ENCODE data around the gene GPI. TPM values are rescaled to one million over a fixed set of nuclear protein-coding genes. Genes with fewer than 3 reads are reported as not detected.

Gene GPI
- total and polyA plus RNA-seq, 2 donors (not counting 3 experiments of a cell fraction or from before 2014, with no cell fraction given): 131 to 273 TPM

DNA sequence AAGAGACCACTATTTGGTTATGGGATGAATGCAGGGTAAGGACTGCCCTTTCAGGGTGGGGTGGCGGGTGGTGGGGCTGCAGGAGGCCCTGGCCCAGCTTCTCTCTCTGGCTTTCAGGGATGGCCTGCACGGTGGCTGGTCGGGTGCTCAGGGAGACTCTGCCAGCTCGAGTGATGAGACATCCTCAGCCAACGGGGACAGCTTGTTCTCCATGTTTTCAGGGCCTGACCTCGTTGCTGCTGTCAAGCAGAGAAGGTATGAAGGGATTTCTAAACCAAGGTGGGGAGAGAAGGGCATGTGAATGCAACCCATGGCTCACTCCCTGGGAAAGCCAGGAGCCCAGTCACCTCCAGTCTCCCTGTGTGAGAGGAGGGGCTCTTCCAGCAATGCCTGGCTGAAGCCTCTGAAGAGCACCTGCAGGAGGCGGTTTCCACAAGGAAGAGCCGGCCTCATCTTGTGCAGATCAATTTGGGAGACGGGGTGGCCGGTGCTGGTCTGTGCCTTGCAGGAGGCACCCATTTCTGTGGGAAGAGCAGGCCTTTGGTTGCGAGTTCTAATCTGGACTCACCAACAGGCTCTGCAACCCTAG lies 16.0 kb upstream of the GPI start:
- Histone ChIP-seq H3K27ac (ENCODE audit: insufficient read depth, low read depth, low read length) (no peak overlapping the region), H2AFZ (ENCODE audit: low read depth, low read length) (no peak overlapping the region), H3K9ac (replicated peaks; ENCODE audit: extremely low read depth, insufficient read depth, low read length) (no peak overlapping the region), H3K4me1 (ENCODE audit: control insufficient read depth, extremely low read depth, insufficient read depth, low read length) (peaks cover 2% of the 10 kb centered on the region), H3K27me3 (ENCODE audit: control insufficient read depth in 2 of 2, insufficient read depth in 2 of 2, low read length in 2 of 2) (no peaks in the 10 kb centered on the region), H3K79me2 (ENCODE audit: control insufficient read depth, insufficient read depth, low read length) (no peaks in the 10 kb centered on the region), H3K36me3 (ENCODE audit: control insufficient read depth in 2 of 2, extremely low read depth in 1 of 2, insufficient read depth in 2 of 2, low read length in 2 of 2) (peaks cover 13 to 35% of the 10 kb centered on the region in 2 experiments), H3K4me2 (ENCODE audit: insufficient read depth, low read length) (no peak overlapping the region), H3K4me3 (replicated peaks in 1 of 3; ENCODE audit: insufficient read depth in 1 of 3, low read depth in 1 of 3, low read length in 3 of 3) (no peak overlapping the region), H3K9me1 (replicated peaks; ENCODE audit: control insufficient read depth, extremely low read depth, insufficient read depth, low read length) (no peaks in the 10 kb centered on the region), H3K9me3 (replicated peaks; ENCODE audit: control insufficient read depth, insufficient read depth, low read length) (no peaks in the 10 kb centered on the region), H4K20me1 (replicated peaks; ENCODE audit: control insufficient read depth, extremely low read depth, insufficient read depth, low read length) (no peaks in the 10 kb centered on the region)
- no peak for TF ChIP-seq GATA2 (IDR thresholded peaks at IDR 0.05; ENCODE audit: insufficient read depth, insufficient read length, low read depth, low read length)
- TF ChIP-seq, protein P1, sequence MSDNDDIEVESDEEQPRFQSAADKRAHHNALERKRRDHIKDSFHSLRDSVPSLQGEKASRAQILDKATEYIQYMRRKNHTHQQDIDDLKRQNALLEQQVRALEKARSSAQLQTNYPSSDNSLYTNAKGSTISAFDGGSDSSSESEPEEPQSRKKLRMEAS (IDR thresholded peaks at IDR 0.05; ENCODE audit: insufficient read depth, insufficient read length): no peak
- no peak for TF ChIP-seq MYC (IDR thresholded peaks at IDR 0.05; ENCODE audit: low read depth, low read length)
- TF ChIP-seq EZH2 (IDR thresholded peaks at IDR 0.05; ENCODE audit: borderline replicate concordance, low read depth, low read length, severe bottlenecking): no peak
- TF ChIP-seq, protein P2, sequence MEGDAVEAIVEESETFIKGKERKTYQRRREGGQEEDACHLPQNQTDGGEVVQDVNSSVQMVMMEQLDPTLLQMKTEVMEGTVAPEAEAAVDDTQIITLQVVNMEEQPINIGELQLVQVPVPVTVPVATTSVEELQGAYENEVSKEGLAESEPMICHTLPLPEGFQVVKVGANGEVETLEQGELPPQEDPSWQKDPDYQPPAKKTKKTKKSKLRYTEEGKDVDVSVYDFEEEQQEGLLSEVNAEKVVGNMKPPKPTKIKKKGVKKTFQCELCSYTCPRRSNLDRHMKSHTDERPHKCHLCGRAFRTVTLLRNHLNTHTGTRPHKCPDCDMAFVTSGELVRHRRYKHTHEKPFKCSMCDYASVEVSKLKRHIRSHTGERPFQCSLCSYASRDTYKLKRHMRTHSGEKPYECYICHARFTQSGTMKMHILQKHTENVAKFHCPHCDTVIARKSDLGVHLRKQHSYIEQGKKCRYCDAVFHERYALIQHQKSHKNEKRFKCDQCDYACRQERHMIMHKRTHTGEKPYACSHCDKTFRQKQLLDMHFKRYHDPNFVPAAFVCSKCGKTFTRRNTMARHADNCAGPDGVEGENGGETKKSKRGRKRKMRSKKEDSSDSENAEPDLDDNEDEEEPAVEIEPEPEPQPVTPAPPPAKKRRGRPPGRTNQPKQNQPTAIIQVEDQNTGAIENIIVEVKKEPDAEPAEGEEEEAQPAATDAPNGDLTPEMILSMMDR (IDR thresholded peaks at IDR 0.05; ENCODE audit: extremely low read depth in 1 of 2, insufficient read depth in 1 of 2, low read depth in 1 of 2, low read length in 2 of 2): no peak
- no peak for TF ChIP-seq JUN (IDR thresholded peaks at IDR 0.05; ENCODE audit: borderline replicate concordance, insufficient read depth, insufficient read length, low read depth)
- TF ChIP-seq POLR2AphosphoS5 (IDR thresholded peaks at IDR 0.05; ENCODE audit: insufficient read depth, low read depth, low read length): no peak
- no peak for TF ChIP-seq POLR2A (IDR thresholded peaks at IDR 0.05; ENCODE audit: low read depth, low read length)
- no peak for TF ChIP-seq FOS (IDR thresholded peaks at IDR 0.05; ENCODE audit: borderline replicate concordance, insufficient read depth, low read length)
- intact Hi-C loops (cut with micrococcal nuclease): loop anchor here (5.0 kb wide), 1 partner anchor 177 kb away; the partner anchor contains the start of gene LSM14A
- no peak for FAIRE-seq
- dilution Hi-C loops (cut with MboI; ENCODE audit: extremely low pct_ligation_motif_present, low sequenced_read_pairs): no loop called here
- no TSS peak for BruUV-seq (replicated peaks)
- CTCF ChIA-PET: no interaction called here
- POLR2A ChIA-PET: no interaction called here
- no peak for DNase-seq (ENCODE audit: low read depth, low spot score)
